HG03103 (cell line): ENCODE results near the gene ADM2.
"Not testable (repeated sequence)": the region's sequence is repeated elsewhere in the genome, so short reads cannot be mapped to it uniquely, and the experiment has no call there.

ENCODE experiments used
- ATAC-seq: cut with Tn5 transposase; IDR thresholded peaks from one replicate; pipeline ENCODE4 v1.9.1; 2021; ENCODE audit warnings: low read depth; ENCODE audit not compliant: unreplicated experiment

Gene ADM2

GRCh38 chr22:50481440-50482106 lies at the start of gene ADM2:
TSS of gene ADM2 (plus strand) at chr22:50481543. CDS start at chr22:50481848, 305 bp downstream.
- no peak for ATAC-seq

- ATAC-seq: no peak
Measured at GRCh38 chr22:50432131-50432876, 49.0 kb upstream of the ADM2 start.

GRCh38 chr22:50432877-50433510 lies 48.3 kb upstream of the ADM2 start:
- not testable (repeated sequence) for ATAC-seq

- ATAC-seq: no peak
Measured at GRCh38 chr22:50434849-50435248, 46.5 kb upstream of the ADM2 start.

- no peak for ATAC-seq
Measured at GRCh38 chr22:50435291-50436014, 45.9 kb upstream of the ADM2 start.

GRCh38 chr22:50436015-50436830 lies 45.1 kb upstream of the ADM2 start:
- ATAC-seq: no peak

- ATAC-seq: no peak
Measured at GRCh38 chr22:50436841-50437341, 44.5 kb upstream of the ADM2 start.

GRCh38 chr22:50437511-50438304 lies 43.6 kb upstream of the ADM2 start:
- no peak for ATAC-seq

- no peak for ATAC-seq
Measured at GRCh38 chr22:50438305-50439275, 42.8 kb upstream of the ADM2 start.

GRCh38 chr22:50439314-50439870 lies 42.0 kb upstream of the ADM2 start:
- ATAC-seq: no peak

- no peak for ATAC-seq
Measured at GRCh38 chr22:50439871-50440331, 41.4 kb upstream of the ADM2 start.

- ATAC-seq: no peak
Measured at GRCh38 chr22:50440544-50441249, 40.6 kb upstream of the ADM2 start.

GRCh38 chr22:50441428-50441993 lies 39.8 kb upstream of the ADM2 start:
- ATAC-seq: no peak

GRCh38 chr22:50443197-50443596 lies 38.1 kb upstream of the ADM2 start:
- no peak for ATAC-seq

- ATAC-seq: no peak
Measured at GRCh38 chr22:50443801-50444625, 37.3 kb upstream of the ADM2 start.

- no peak for ATAC-seq
Measured at GRCh38 chr22:50444663-50445062, 36.7 kb upstream of the ADM2 start.
